NOMO-1 treated with dmso at 0.1 percent for 144 hours (cell line): ENCODE data around the gene ART5.
"Not testable (repeated sequence)": the region's sequence is repeated elsewhere in the genome, so short reads cannot be mapped to it uniquely, and the experiment has no call there.

Source experiments
- DNase-seq: peaks from one replicate; lab custom pipeline; 2025; ENCODE audit not compliant: unreplicated experiment; lab: John Stamatoyannopoulos, UW

Gene ART5

GRCh38 chr11:3659595-3660515 lies 18.1 kb upstream of the ART5 start:
- DNase-seq, result no peak

- DNase-seq, result no peak
Measured at GRCh38 chr11:3658252-3658651, 16.5 kb upstream of the ART5 start.

GRCh38 chr11:3657331-3657730 lies 15.5 kb upstream of the ART5 start:
- DNase-seq, result not testable (repeated sequence)

- no peak for DNase-seq
Measured at GRCh38 chr11:3655547-3655946, 13.8 kb upstream of the ART5 start.

- not testable (repeated sequence) for DNase-seq
Measured at GRCh38 chr11:3652514-3652913, 10.7 kb upstream of the ART5 start.

GRCh38 chr11:3649374-3649773 lies 7.6 kb upstream of the ART5 start:
- not testable (repeated sequence) for DNase-seq

- DNase-seq, result not testable (repeated sequence)
Measured at GRCh38 chr11:3648843-3649242, 7.1 kb upstream of the ART5 start.

- DNase-seq, result no peak
Measured at GRCh38 chr11:3645552-3645951, 3.8 kb upstream of the ART5 start.

GRCh38 chr11:3644817-3645235 lies 3.0 kb upstream of the ART5 start, which contains the start of gene ART1:
ART1 (plus strand) TSS chr11:3645128; CDS start chr11:3659214, 14,086 bp downstream.
- DNase-seq, result no peak

GRCh38 chr11:3643102-3643546 lies 1.3 kb upstream of the ART5 start:
- DNase-seq, result not testable (repeated sequence)

GRCh38 chr11:3642071-3642951 lies 519 bp upstream of the ART5 start:
- DNase-seq, result peak; percentile 12

- no peak for DNase-seq
Measured at GRCh38 chr11:3641191-3641590, 601 bp downstream of the ART5 start.

- no peak for DNase-seq
Measured at GRCh38 chr11:3639841-3640240, 2.0 kb downstream of the ART5 start.

GRCh38 chr11:3638513-3638912 lies 3.3 kb downstream of the ART5 start:
- no peak for DNase-seq

GRCh38 chr11:3637201-3637600 lies 4.6 kb downstream of the ART5 start:
- DNase-seq, result no peak

- no peak for DNase-seq
Measured at GRCh38 chr11:3635641-3636375, 6.0 kb downstream of the ART5 start.

- no peak for DNase-seq
Measured at GRCh38 chr11:3632070-3632660, 9.6 kb downstream of the ART5 start.

- no peak for DNase-seq
Measured at GRCh38 chr11:3631331-3631730, 10.5 kb downstream of the ART5 start.

GRCh38 chr11:3627291-3627690 lies 14.5 kb downstream of the ART5 start:
- no peak for DNase-seq

- no peak for DNase-seq
Measured at GRCh38 chr11:3626250-3626960, 15.4 kb downstream of the ART5 start.
